ENCODE data around the gene SF3B2.
"Not testable (repeated sequence)": the region's sequence is repeated elsewhere in the genome, so short reads cannot be mapped to it uniquely, and the experiment has no call there.

The SF3B2 gene

GRCh38 chr11:66015936-66016792 is 36.0 kb upstream of the SF3B2 start:
- no peak for DNase-seq (ENCODE audit: low spot score)

GRCh38 chr11:66016793-66017177 is 35.4 kb upstream of the SF3B2 start:
- DNase-seq (ENCODE audit: low spot score): no peak

- no peak for DNase-seq (ENCODE audit: low spot score)
These were observed 34.8 kb upstream of the SF3B2 start for GRCh38 chr11:66017321-66017720.

- no peak for DNase-seq (ENCODE audit: low spot score)
These were observed 32.0 kb upstream of the SF3B2 start for GRCh38 chr11:66020212-66020611.

GRCh38 chr11:66020618-66021357 is 31.4 kb upstream of the SF3B2 start:
- DNase-seq (ENCODE audit: low spot score): no peak

- DNase-seq (ENCODE audit: low spot score): peak; percentile 62
These were observed 29.6 kb upstream of the SF3B2 start for GRCh38 chr11:66022401-66023185.

GRCh38 chr11:66023186-66023440 is 29.1 kb upstream of the SF3B2 start:
- not testable (repeated sequence) for DNase-seq (ENCODE audit: low spot score)

GRCh38 chr11:66026017-66026529 is 26.1 kb upstream of the SF3B2 start, which contains the start of gene CATSPER1:
TSS of gene CATSPER1 (minus strand) at chr11:66026479. CDS start at chr11:66026379, 100 bp downstream.
- no peak for DNase-seq (ENCODE audit: low spot score)

GRCh38 chr11:66032957-66033735 is 19.0 kb upstream of the SF3B2 start:
- DNase-seq (ENCODE audit: low spot score): no peak

GRCh38 chr11:66035653-66036333 is 16.4 kb upstream of the SF3B2 start:
- DNase-seq (ENCODE audit: low spot score): no peak

GRCh38 chr11:66036334-66036710 is 15.8 kb upstream of the SF3B2 start:
- no peak for DNase-seq (ENCODE audit: low spot score)

GRCh38 chr11:66037327-66037726 is 14.8 kb upstream of the SF3B2 start:
- DNase-seq (ENCODE audit: low spot score): no peak

- DNase-seq (ENCODE audit: low spot score): no peak
These were observed 12.4 kb upstream of the SF3B2 start for GRCh38 chr11:66039765-66040164.

- DNase-seq (ENCODE audit: low spot score): no peak
These were observed 9.8 kb upstream of the SF3B2 start for GRCh38 chr11:66042227-66042995.

- no peak for DNase-seq (ENCODE audit: low spot score)
These were observed 8.9 kb upstream of the SF3B2 start for GRCh38 chr11:66042996-66043906.

GRCh38 chr11:66044757-66045156 is 7.4 kb upstream of the SF3B2 start:
- no peak for DNase-seq (ENCODE audit: low spot score)

GRCh38 chr11:66045177-66045639 is 7.0 kb upstream of the SF3B2 start:
- DNase-seq (ENCODE audit: low spot score): peak; percentile 74

GRCh38 chr11:66046901-66047300 is 5.3 kb upstream of the SF3B2 start:
- DNase-seq (ENCODE audit: low spot score): no peak
